KMS-11 (cell line): ENCODE results near the gene ATXN2.

ENCODE experiments used
- H2AFZ ChIP-seq: fragments of 200-600 bp; sonication (generic); 2 replicates; pipeline ENCODE4 v1.6.1; 2016; ENCODE audit warnings: antibody characterized with exemption, mixed run types, low read depth
- H3K27ac ChIP-seq: fragments of 200-600 bp; sonication (generic); 2 replicates; pipeline ENCODE4 v1.6.1; 2016; ENCODE audit warnings: mild to moderate bottlenecking, mixed run types
- H3K27me3 ChIP-seq: fragments of 200-600 bp; sonication (generic); 2 replicates; pipeline ENCODE4 v1.6.1; 2017; ENCODE audit warnings: mild to moderate bottlenecking, low read depth, mixed run types, moderate library complexity; ENCODE audit not compliant: insufficient read depth
- H3K36me3 ChIP-seq: fragments of 200-600 bp; sonication (generic); 2 replicates; pipeline ENCODE4 v1.6.1; 2017; ENCODE audit warnings: mild to moderate bottlenecking, mixed run types; ENCODE audit not compliant: insufficient read depth
- H3K4me1 ChIP-seq: fragments of 200-600 bp; sonication (generic); 2 replicates; pipeline ENCODE4 v1.6.1; 2016; ENCODE audit warnings: mild to moderate bottlenecking, low read depth, mixed run types; ENCODE audit not compliant: poor library complexity, severe bottlenecking
- H3K4me2 ChIP-seq: fragments of 200-600 bp; sonication (generic); 2 replicates; pipeline ENCODE4 v1.7.0; 2016; ENCODE audit warnings: mild to moderate bottlenecking, mixed run types
- H3K4me3 ChIP-seq: fragments of 200-600 bp; sonication (generic); IDR thresholded peaks from 2 replicates; pipeline ENCODE4 v1.6.1; 2017; ENCODE audit warnings: low read depth, low read length, mixed read lengths; ENCODE audit not compliant: insufficient read depth
- H3K79me2 ChIP-seq: fragments of 200-600 bp; sonication (generic); 2 replicates; pipeline ENCODE4 v1.6.1; 2016; ENCODE audit warnings: low read depth, mixed run types; ENCODE audit not compliant: insufficient read depth
- H3K9ac ChIP-seq: fragments of 200-600 bp; sonication (generic); 2 replicates; pipeline ENCODE4 v1.6.1; 2016; ENCODE audit warnings: mild to moderate bottlenecking, mixed run types
- H4K20me1 ChIP-seq: fragments of 200-600 bp; sonication (generic); 2 replicates; pipeline ENCODE4 v1.6.1; 2016; ENCODE audit warnings: mild to moderate bottlenecking, mixed run types; ENCODE audit not compliant: insufficient read depth
- TF ChIP-seq, protein P1 (sequence below): fragments of 200-600 bp; sonication (generic); conservative IDR thresholded peaks from 2 replicates; pipeline ENCODE4 v1.6.1; 2017; ENCODE audit warnings: low read depth, mild to moderate bottlenecking, antibody characterized with exemption, low read length, moderate library complexity, mixed read lengths

ATXN2 gene

DNA sequence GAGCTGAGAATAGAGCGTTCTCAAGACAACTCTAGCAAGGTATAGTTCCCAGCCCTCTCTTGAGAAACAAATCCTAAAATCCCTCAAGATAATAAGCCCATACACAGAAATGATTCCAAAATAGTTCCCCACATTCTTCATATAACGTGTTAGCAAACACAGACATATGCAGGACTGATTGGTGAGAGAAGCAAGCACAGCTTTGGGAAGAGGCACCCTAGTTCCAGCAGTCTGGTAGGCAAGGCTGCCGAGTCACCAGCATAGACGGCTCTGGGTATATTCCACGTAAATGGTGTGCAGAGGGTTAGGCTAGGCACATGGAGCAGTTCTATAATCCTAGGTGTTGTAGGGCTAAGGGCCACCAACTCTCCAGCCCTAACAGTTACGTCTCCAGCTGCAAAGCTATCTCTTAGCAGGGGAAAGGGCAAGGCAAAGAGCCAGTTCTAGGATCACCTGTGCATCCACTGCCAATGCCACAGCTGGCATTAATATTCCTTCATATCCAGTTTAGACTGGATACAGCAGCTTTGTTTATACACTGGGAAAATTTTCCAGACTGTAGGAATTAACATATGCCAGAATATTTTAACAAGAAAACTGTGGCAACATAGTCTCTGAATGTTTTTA, 140.5 kb downstream of the ATXN2 start:
- H3K4me1 ChIP-seq, result no peaks in the 10 kb centered on the region
- no peak overlapping the region for H3K9ac ChIP-seq
- H4K20me1 ChIP-seq, result no peaks in the 10 kb centered on the region
- no peak overlapping the region for H2AFZ ChIP-seq
- no peak overlapping the region for H3K27ac ChIP-seq
- H3K27me3 ChIP-seq, result no peaks in the 10 kb centered on the region
- H3K4me3 ChIP-seq, result no peak overlapping the region
- no peak overlapping the region for H3K4me2 ChIP-seq
- H3K79me2 ChIP-seq, result no peaks in the 10 kb centered on the region
- TF ChIP-seq, protein P1, sequence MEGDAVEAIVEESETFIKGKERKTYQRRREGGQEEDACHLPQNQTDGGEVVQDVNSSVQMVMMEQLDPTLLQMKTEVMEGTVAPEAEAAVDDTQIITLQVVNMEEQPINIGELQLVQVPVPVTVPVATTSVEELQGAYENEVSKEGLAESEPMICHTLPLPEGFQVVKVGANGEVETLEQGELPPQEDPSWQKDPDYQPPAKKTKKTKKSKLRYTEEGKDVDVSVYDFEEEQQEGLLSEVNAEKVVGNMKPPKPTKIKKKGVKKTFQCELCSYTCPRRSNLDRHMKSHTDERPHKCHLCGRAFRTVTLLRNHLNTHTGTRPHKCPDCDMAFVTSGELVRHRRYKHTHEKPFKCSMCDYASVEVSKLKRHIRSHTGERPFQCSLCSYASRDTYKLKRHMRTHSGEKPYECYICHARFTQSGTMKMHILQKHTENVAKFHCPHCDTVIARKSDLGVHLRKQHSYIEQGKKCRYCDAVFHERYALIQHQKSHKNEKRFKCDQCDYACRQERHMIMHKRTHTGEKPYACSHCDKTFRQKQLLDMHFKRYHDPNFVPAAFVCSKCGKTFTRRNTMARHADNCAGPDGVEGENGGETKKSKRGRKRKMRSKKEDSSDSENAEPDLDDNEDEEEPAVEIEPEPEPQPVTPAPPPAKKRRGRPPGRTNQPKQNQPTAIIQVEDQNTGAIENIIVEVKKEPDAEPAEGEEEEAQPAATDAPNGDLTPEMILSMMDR, result no peak
- no peaks in the 10 kb centered on the region for H3K36me3 ChIP-seq

DNA sequence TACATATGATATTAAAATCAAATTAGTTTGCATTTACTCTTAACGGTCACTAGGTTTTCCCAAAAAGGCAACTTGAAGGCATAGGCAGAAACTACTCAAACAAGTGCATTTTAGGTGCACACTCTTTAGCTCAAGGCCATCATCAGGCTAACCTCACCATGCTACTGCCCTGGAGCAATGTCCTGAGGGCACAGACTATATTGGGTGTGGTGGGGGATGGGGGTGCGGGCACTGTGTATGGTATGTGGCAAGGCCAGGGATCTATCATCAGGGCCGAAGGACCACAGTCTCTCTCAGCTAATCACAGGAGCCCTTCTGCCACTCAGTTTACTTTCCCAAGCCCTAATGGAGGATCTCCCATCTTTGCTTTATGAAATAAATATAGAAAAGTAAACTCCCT, 141.5 kb downstream of the ATXN2 start:
- H3K36me3 ChIP-seq, result no peaks in the 10 kb centered on the region

GRCh38 chr12:111457071-111457470, 142.0 kb downstream of the ATXN2 start:
- H2AFZ ChIP-seq, result no peak overlapping the region
- no peaks in the 10 kb centered on the region for H3K27me3 ChIP-seq
- no peaks in the 10 kb centered on the region for H4K20me1 ChIP-seq
- H3K9ac ChIP-seq, result no peak overlapping the region
- TF ChIP-seq, protein P1, result no peak
- H3K27ac ChIP-seq, result no peak overlapping the region
- no peaks in the 10 kb centered on the region for H3K4me1 ChIP-seq
- no peaks in the 10 kb centered on the region for H3K36me3 ChIP-seq
- no peak overlapping the region for H3K4me3 ChIP-seq
- H3K4me2 ChIP-seq, result no peak overlapping the region
- H3K79me2 ChIP-seq, result no peaks in the 10 kb centered on the region

More for the DNA sequence above, 141.5 kb downstream of the ATXN2 start:
- H3K4me2 ChIP-seq, result no peak overlapping the region
- no peak overlapping the region for H3K27ac ChIP-seq
- H3K27me3 ChIP-seq, result no peaks in the 10 kb centered on the region
- H2AFZ ChIP-seq, result no peak overlapping the region
- H3K4me3 ChIP-seq, result no peak overlapping the region
- no peaks in the 10 kb centered on the region for H3K4me1 ChIP-seq
- TF ChIP-seq, protein P1, result no peak
- no peaks in the 10 kb centered on the region for H4K20me1 ChIP-seq
- no peaks in the 10 kb centered on the region for H3K79me2 ChIP-seq
- H3K9ac ChIP-seq, result no peak overlapping the region

- no peaks in the 10 kb centered on the region for H3K79me2 ChIP-seq
- no peak overlapping the region for H3K9ac ChIP-seq
- H3K4me3 ChIP-seq, result no peak overlapping the region
- TF ChIP-seq, protein P1, result no peak
- H3K4me1 ChIP-seq, result peaks cover 9% of the 10 kb centered on the region
- H3K4me2 ChIP-seq, result no peak overlapping the region
- H3K27ac ChIP-seq, result no peak overlapping the region
- H3K36me3 ChIP-seq, result no peaks in the 10 kb centered on the region
- H3K27me3 ChIP-seq, result no peaks in the 10 kb centered on the region
- H2AFZ ChIP-seq, result no peak overlapping the region
- H4K20me1 ChIP-seq, result 0 out of 2 replicates have a peak, but pooled peaks cover 3% of the 10 kb centered on the region
Measured at GRCh38 chr12:111455448-111456320, 143.4 kb downstream of the ATXN2 start.
